ENCODE data around the gene MIEF2.
"Not testable (repeated sequence)": the region's sequence is repeated elsewhere in the genome, so short reads cannot be mapped to it uniquely, and the experiment has no call there.

Gene MIEF2

GRCh38 chr17:18291718-18292540 lies 31.5 kb downstream of the MIEF2 start:
- no peak for DNase-seq (ENCODE audit: low read depth)

- not testable (repeated sequence) for DNase-seq (ENCODE audit: low read depth)
These were observed 37.6 kb downstream of the MIEF2 start for GRCh38 chr17:18298061-18298460.

- DNase-seq (ENCODE audit: low read depth) = no peak
These were observed 40.4 kb downstream of the MIEF2 start for GRCh38 chr17:18300725-18301480.

GRCh38 chr17:18303206-18303605 lies 42.7 kb downstream of the MIEF2 start:
- not testable (repeated sequence) for DNase-seq (ENCODE audit: low read depth)

GRCh38 chr17:18309202-18309601 lies 48.7 kb downstream of the MIEF2 start:
- DNase-seq (ENCODE audit: low read depth) = no peak

- no peak for DNase-seq (ENCODE audit: low read depth)
These were observed 53.7 kb downstream of the MIEF2 start for GRCh38 chr17:18314059-18314730.

- DNase-seq (ENCODE audit: low read depth) = peak; percentile 99
These were observed 54.5 kb downstream of the MIEF2 start, which contains the start of the genes SMCR8 and TOP3A for GRCh38 chr17:18314731-18315561. Gene SMCR8 (plus strand): TSS chr17:18315293. CDS start chr17:18315790, 497 bp downstream. Gene TOP3A (minus strand): TSS chr17:18314994. CDS start chr17:18314778, 216 bp downstream.

GRCh38 chr17:18315562-18315922 lies 55.1 kb downstream of the MIEF2 start:
- no peak for DNase-seq (ENCODE audit: low read depth)

- DNase-seq (ENCODE audit: low read depth) = no peak
These were observed 55.5 kb downstream of the MIEF2 start for GRCh38 chr17:18315961-18316360.

All from activated T-cell treated with anti-CD3 and anti-CD28 coated beads for 24 hours (primary cell).